ENCODE data around the gene FGF5.
"Not testable (repeated sequence)": the region's sequence is repeated elsewhere in the genome, so short reads cannot be mapped to it uniquely, and the experiment has no call there.

The FGF5 gene

GRCh38 chr4:80254114-80254513 lies 12.3 kb upstream of the FGF5 start:
- DNase-seq (ENCODE audit: low read depth) = no peak

GRCh38 chr4:80255329-80256095 lies 11.0 kb upstream of the FGF5 start:
- no peak for DNase-seq (ENCODE audit: low read depth)

GRCh38 chr4:80257851-80258250 lies 8.6 kb upstream of the FGF5 start:
- no peak for DNase-seq (ENCODE audit: low read depth)

GRCh38 chr4:80259012-80259411 lies 7.5 kb upstream of the FGF5 start:
- DNase-seq (ENCODE audit: low read depth) = no peak

GRCh38 chr4:80259817-80260216 lies 6.6 kb upstream of the FGF5 start:
- DNase-seq (ENCODE audit: low read depth) = no peak

- no peak for DNase-seq (ENCODE audit: low read depth)
Measured at GRCh38 chr4:80261989-80262600, 4.4 kb upstream of the FGF5 start.

GRCh38 chr4:80263541-80264351 lies 2.7 kb upstream of the FGF5 start:
- DNase-seq (ENCODE audit: low read depth) = no peak

- DNase-seq (ENCODE audit: low read depth) = no peak
Measured at GRCh38 chr4:80264352-80264647, 2.2 kb upstream of the FGF5 start.

GRCh38 chr4:80264825-80265224 lies 1.6 kb upstream of the FGF5 start:
- no peak for DNase-seq (ENCODE audit: low read depth)

- no peak for DNase-seq (ENCODE audit: low read depth)
Measured at GRCh38 chr4:80265571-80266252, 752 bp upstream of the FGF5 start.

GRCh38 chr4:80266902-80267380 lies 477 bp downstream of the FGF5 start:
- DNase-seq (ENCODE audit: low read depth) = no peak

- DNase-seq (ENCODE audit: low read depth) = no peak
Measured at GRCh38 chr4:80268081-80268823, 1.8 kb downstream of the FGF5 start.

GRCh38 chr4:80268936-80269335 lies 2.5 kb downstream of the FGF5 start:
- no peak for DNase-seq (ENCODE audit: low read depth)

- DNase-seq (ENCODE audit: low read depth) = no peak
Measured at GRCh38 chr4:80270321-80270720, 3.9 kb downstream of the FGF5 start.

- no peak for DNase-seq (ENCODE audit: low read depth)
Measured at GRCh38 chr4:80270868-80271267, 4.4 kb downstream of the FGF5 start.

- DNase-seq (ENCODE audit: low read depth) = no peak
Measured at GRCh38 chr4:80271801-80272200, 5.3 kb downstream of the FGF5 start.

GRCh38 chr4:80276931-80277330 lies 10.5 kb downstream of the FGF5 start:
- DNase-seq (ENCODE audit: low read depth) = no peak

GRCh38 chr4:80279751-80280150 lies 13.3 kb downstream of the FGF5 start:
- DNase-seq (ENCODE audit: low read depth) = no peak

- DNase-seq (ENCODE audit: low read depth) = no peak
Measured at GRCh38 chr4:80286451-80286850, 20.0 kb downstream of the FGF5 start.

- not testable (repeated sequence) for DNase-seq (ENCODE audit: low read depth)
Measured at GRCh38 chr4:80290665-80291064, 24.2 kb downstream of the FGF5 start.

- no peak for DNase-seq (ENCODE audit: low read depth)
Measured at GRCh38 chr4:80294206-80294605, 27.7 kb downstream of the FGF5 start.

GRCh38 chr4:80295336-80295735 lies 28.9 kb downstream of the FGF5 start:
- DNase-seq (ENCODE audit: low read depth) = no peak

All from T follicular helper cell (primary cell).